Body of pancreas (tissue), 4 donors: ENCODE data around the gene NTRK1. TPM values are rescaled to one million over a fixed set of nuclear protein-coding genes. Genes with fewer than 3 reads are reported as not detected.

Experiments
- ATAC-seq: fragments of 150-250 bp; one replicate; pipeline ENCODE4 v1.9.1; 2016
- DNase-seq, 4 donors: peaks; one replicate each; pipeline ENCODE4 v3.0.0-alpha.2; 2019
- H3K27ac ChIP-seq, 4 donors: fragments of 200-600 bp; sonication (generic); 1 replicate in 3 of 4; 2 replicates in 1 of 4; pipeline versions ENCODE4 v1.5.1 to v1.6.1; 2016 to 2019; ENCODE audit warnings: mild to moderate bottlenecking in 1 of 4, mixed read lengths in 1 of 4, moderate library complexity in 1 of 4
- H3K27me3 ChIP-seq, 2 donors: fragments of 200-600 bp; sonication (generic); one replicate each; pipeline ENCODE4 v1.6.0; 2016; ENCODE audit warnings: mild to moderate bottlenecking in 1 of 2
- H3K36me3 ChIP-seq, 2 donors: fragments of 200-600 bp; sonication (generic); replicated peaks in 1 of 2; 2 replicates each; pipeline ENCODE4 v1.5.1; 2016; ENCODE audit warnings: low read depth in 2 of 2; ENCODE audit not compliant: insufficient read depth in 1 of 2
- H3K4me1 ChIP-seq: fragments of 200-600 bp; sonication (generic); one replicate; pipeline ENCODE4 v1.6.0; 2016
- H3K4me3 ChIP-seq, 2 donors: fragments of 200-600 bp; sonication (generic); 1 replicate in 1 of 2; 2 replicates in 1 of 2; pipeline ENCODE4 v1.5.1; 2016 to 2019
- H3K9me3 ChIP-seq, 3 donors: fragments of 200-600 bp; sonication (generic); 1 replicate in 2 of 3; 2 replicates in 1 of 3; pipeline ENCODE4 v1.5.1; 2016
- POLR2A ChIP-seq, 3 donors: fragments of 450-650 bp; IDR thresholded peaks; one replicate each; pipeline ENCODE4 v1.6.1; 2016; ENCODE audit warnings: antibody characterized with exemption in 3 of 3, mild to moderate bottlenecking in 2 of 3
- WGBS, 2 donors: methylation state at CpG; one replicate each; pipeline ENCODE4 v1.1.5; 2017; 5-methylcytosine and 5-hydroxymethylcytosine counted together
- intact Hi-C: fragments of 100-400 bp; cut with DNase I; formaldehyde crosslinking; loops from one replicate; pipeline ENCODE4 v1.15.1; 2023
- total RNA-seq, 2 donors: library from RNA; depleted of rRNA; stranded (reverse); fragments of >200 nt; gene quantifications; one replicate each; pipeline ENCODE4 v1.1.0, GENCODE V29; 2016
- TF ChIP-seq, protein P1 (sequence below), 7 experiments: fragments of 450-650 bp in 4 of 7; fragments of 200-600 bp in 3 of 7; sonication (generic) in 3 of 7; IDR thresholded peaks; one replicate each; pipeline ENCODE4 v1.5.1; 2016 to 2019; ENCODE audit warnings: antibody characterized with exemption in 7 of 7

The NTRK1 gene
- total RNA-seq, 2 donors from 2014 or later, result 0.99 TPM; not detected in 1

DNA sequence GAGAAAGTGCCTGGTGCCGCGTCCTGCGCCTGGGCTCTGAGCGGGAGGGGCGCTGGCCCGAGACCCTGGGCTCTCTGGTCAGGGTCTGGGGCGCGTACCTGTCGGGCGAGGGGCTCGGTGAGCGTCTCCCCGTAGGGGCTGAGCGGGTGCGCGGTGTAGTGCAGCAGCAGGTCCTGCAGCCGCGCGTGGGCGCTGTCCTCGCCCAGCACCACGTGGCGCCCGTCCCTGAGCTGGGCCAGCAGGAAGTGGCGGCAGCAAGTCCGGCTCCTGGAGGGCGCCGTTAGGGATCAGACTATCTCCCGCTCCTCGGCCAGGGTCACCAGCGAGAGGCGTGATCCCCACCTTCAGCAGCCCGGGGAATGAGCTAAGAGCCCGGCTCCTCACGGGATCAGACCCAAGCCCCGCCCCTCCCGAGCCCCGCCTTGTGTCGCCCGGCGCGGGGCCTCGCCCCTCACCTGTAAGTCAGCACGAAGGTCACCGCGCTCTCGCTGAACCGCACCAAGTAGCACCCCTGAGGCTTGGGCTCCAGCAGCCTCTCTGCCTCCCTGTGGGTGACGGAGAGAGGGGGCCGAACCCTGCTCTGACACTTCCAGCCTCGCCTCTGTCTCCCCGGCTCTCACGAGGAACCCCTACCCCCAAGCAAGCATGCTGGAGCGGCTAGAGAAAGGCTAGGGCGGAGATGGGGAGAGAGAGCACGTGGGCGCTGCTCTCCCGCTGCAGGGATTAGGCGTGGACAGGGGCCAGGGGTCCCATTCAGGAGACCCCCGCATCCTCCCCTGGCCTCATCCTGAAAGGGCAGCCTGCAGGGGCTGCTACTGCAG is 46.7 kb upstream of the NTRK1 start:
- no peak for TF ChIP-seq POLR2A (IDR thresholded peaks at IDR 0.05)
- TF ChIP-seq, protein P1, sequence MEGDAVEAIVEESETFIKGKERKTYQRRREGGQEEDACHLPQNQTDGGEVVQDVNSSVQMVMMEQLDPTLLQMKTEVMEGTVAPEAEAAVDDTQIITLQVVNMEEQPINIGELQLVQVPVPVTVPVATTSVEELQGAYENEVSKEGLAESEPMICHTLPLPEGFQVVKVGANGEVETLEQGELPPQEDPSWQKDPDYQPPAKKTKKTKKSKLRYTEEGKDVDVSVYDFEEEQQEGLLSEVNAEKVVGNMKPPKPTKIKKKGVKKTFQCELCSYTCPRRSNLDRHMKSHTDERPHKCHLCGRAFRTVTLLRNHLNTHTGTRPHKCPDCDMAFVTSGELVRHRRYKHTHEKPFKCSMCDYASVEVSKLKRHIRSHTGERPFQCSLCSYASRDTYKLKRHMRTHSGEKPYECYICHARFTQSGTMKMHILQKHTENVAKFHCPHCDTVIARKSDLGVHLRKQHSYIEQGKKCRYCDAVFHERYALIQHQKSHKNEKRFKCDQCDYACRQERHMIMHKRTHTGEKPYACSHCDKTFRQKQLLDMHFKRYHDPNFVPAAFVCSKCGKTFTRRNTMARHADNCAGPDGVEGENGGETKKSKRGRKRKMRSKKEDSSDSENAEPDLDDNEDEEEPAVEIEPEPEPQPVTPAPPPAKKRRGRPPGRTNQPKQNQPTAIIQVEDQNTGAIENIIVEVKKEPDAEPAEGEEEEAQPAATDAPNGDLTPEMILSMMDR (IDR thresholded peaks at IDR 0.05), result peak; percentile 43 to 74 (median 65)
- DNase-seq, result peak; percentile 63 to 73 (median 72)
- H3K27ac ChIP-seq, result no peak overlapping the region
- intact Hi-C loops, result no loop called here
- H3K4me1 ChIP-seq, result peaks cover 13% of the 10 kb centered on the region
- peak; percentile 76 for ATAC-seq
- WGBS, 2 donors, result 11 to 41% methylated on average over 19 to 60 of the region's 60 CpGs
- H3K4me3 ChIP-seq, result no peak overlapping the region
- no peaks in the 10 kb centered on the region for H3K27me3 ChIP-seq
- no peaks in the 10 kb centered on the region for H3K36me3 ChIP-seq
- H3K9me3 ChIP-seq, result no peaks in the 10 kb centered on the region

DNA sequence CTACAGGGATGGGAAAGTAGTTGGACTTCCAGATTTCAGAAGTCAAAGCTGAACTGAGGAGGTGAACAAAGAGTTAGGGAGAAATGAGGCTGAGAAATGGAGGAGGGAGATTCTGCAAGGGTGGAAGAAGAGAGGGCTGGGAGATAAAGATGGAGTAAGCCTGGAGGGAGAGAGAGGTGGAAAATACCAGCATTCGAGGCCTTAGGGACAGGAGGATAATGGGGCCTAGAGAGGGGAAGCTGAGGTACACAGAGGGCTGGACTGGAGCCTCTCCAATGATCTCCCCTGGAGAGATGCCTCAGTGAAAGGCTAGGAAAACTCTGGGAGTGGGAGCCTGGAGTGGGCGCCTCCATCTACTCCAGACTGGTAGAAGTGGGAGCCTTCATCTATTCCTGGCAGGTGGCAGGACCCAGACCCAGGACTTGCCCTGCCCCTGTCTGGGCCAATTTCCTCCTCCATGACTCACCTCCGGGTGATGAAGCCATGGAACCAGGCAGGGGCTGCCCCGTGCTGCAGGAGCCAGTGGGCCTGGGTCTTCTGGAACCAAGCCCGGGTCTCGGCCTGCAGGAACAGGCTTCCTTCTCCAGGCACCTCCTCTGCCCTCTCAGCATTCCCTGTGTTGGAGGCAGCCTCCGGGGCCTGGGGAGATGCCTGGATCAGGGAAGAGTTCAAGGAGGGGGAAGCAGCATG is 45.9 kb upstream of the NTRK1 start:
- peaks cover 13% of the 10 kb centered on the region for H3K4me1 ChIP-seq
- no peak overlapping the region for H3K27ac ChIP-seq
- intact Hi-C loops, result no loop called here
- no peaks in the 10 kb centered on the region for H3K9me3 ChIP-seq
- H3K27me3 ChIP-seq, result no peaks in the 10 kb centered on the region
- DNase-seq, result no peak
- ATAC-seq, result no peak
- WGBS, 2 donors, result 83 to 85% methylated on average over 3 to 7 of the region's 7 CpGs
- TF ChIP-seq, protein P1 (IDR thresholded peaks at IDR 0.05), result no peak
- no peak for TF ChIP-seq POLR2A (IDR thresholded peaks at IDR 0.05)
- no peaks in the 10 kb centered on the region for H3K36me3 ChIP-seq
- no peak overlapping the region for H3K4me3 ChIP-seq

DNA sequence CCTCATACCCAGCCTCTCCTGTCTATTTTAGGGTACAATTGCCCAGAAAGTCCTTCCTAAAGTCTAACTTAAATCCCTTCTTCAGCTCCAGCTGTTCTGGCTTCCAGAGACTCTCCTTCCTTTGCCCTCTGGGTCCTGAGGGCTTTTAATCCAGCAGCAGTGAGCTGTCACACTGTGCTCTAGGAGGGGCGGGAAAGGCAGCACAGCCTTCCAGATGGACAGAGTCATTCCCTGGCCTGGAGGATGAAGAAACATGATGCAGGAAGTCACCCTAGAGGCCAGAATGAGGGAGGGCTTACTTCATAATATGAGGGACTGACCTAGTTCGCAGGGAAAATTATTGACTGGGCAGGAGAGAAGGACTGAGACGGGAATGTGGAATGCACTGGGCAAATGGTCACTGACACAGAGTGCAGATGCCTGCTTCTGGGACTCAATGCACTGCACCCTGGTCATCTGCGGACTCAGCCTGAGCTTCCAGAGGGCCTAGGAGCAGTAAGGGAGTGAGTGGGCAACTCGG is 45.3 kb upstream of the NTRK1 start:
- TF ChIP-seq, protein P1 (IDR thresholded peaks at IDR 0.05), result no peak
- TF ChIP-seq POLR2A (IDR thresholded peaks at IDR 0.05), result peak in 2 of 3 donors; percentile 34 to 41
- Histone ChIP-seq H3K36me3 (no peaks in the 10 kb centered on the region), H3K27me3 (no peaks in the 10 kb centered on the region), H3K9me3 (no peaks in the 10 kb centered on the region), H3K27ac (peak overlapping the region in 3 of 4 donors; percentile 34 to 62 (median 53)), H3K4me1 (peaks cover 13% of the 10 kb centered on the region), H3K4me3 (no peak overlapping the region)
- ATAC-seq (peak; percentile 57), DNase-seq (peak; percentile 26 to 56 (median 44))
- 49 to 61% methylated on average over 5 of the region's 5 CpGs for WGBS, 2 donors
- intact Hi-C loops, result no loop called here

DNA sequence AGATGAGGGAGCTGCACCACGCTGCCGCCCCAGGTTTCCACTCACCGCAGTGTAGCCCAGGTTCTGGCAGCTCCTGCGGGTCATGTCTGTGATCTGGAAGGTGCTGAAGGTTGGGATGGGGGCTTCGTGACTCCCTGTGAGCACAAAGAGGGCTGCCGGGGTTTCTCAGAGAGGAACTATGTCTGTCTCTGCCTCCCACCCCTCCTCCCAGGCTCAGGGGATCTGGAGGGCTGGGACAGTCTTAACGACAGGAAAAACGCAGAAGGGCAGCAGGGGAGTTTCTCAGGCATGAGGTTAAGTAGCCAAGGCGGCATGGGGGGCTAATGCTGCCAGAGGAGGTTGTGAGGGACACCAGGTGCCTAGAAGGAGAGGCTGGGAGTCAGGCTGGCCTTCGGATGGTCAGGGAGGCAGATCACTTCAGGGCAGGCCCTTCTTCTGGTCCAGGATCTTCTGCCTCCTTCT is 44.7 kb upstream of the NTRK1 start:
- H3K27ac ChIP-seq, result peak overlapping the region in 3 of 4 donors; percentile 34 to 62 (median 53)

More for the DNA sequence above, 44.7 kb upstream of the NTRK1 start:
- Histone ChIP-seq H3K9me3 (no peaks in the 10 kb centered on the region), H3K4me3 (no peak overlapping the region), H3K4me1 (peaks cover 13% of the 10 kb centered on the region), H3K36me3 (no peaks in the 10 kb centered on the region), H3K27me3 (no peaks in the 10 kb centered on the region)
- no peak for DNase-seq
- TF ChIP-seq, protein P1 (IDR thresholded peaks at IDR 0.05), result no peak
- no peak for TF ChIP-seq POLR2A (IDR thresholded peaks at IDR 0.05)
- intact Hi-C loops, result no loop called here
- no peak for ATAC-seq
- WGBS, 2 donors, result 58 to 66% methylated on average over 10 of the region's 10 CpGs
